MM.1S (cell line): ENCODE results near the gene ST7.

Experiments
- CTCF ChIP-seq: fragments of 300-600 bp; sonication (generic); IDR thresholded peaks from 2 replicates; pipeline ENCODE4 v1.5.1; 2016; ENCODE audit warnings: antibody characterized with exemption, low read length, mixed read lengths
- EZH2phosphoT487 ChIP-seq: fragments of 300-600 bp; sonication (generic); IDR thresholded peaks from 2 replicates; pipeline ENCODE4 v1.6.1; 2018; ENCODE audit warnings: antibody characterized with exemption, low read length

DNA sequence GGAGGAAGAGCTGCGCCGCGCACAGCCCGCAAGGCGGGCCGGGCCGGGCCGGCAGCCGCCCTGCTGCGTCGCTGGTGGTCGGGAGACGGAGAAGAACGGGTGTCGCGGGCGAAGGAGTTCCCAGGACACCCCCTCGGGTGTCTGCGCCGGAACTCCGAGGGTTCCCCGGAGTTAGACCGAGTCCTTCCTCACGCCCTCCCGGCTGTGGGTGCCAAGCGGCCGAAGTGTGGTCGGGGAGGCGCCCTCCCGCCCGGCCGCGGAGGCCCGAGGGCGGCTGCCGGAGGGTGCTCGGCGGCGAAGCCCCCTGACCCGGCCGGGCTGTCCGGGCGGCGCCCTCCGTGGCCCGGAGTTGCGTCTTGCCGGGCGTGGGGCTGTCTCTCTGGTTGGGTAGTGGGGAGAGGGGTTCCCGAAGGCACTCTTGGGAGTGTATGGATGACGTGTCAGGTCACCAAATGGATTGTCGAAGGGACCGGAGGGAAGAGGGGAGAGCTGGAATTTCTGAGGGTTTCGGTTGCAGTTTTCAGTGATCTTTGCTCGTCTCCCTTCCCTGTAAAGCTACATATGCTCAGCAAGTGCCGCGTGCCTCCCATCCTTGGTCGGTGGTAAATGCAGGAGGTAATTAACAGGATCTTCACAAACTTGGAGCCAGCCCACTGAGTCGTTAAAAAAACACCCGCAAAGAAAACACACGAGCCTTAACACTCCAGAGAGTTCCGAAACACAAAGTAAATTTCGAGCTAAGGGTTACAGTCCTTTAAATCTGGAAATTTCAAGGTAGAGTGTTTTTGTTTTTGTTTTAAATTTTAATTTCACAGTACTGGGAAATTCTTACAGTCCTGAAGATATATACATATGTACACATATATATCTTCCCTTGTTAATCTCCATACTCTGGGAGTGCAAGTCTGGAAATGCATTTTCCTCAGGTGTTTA lies 871 bp downstream of the ST7 start:
- TF ChIP-seq CTCF, result no peak
- TF ChIP-seq EZH2phosphoT487, result no peak
